Activated naive CD8-positive, alpha-beta T cell treated with anti-CD3 and anti-CD28 coated beads, Interleukin-2, amount 50 U/mL, for 24 hours (primary cell): ENCODE measurements around the gene OSBPL1A.

Experiments
- ATAC-seq: fragments of 150-1000 bp; cut with Tn5 transposase; one replicate; pipeline ENCODE4 v1.10.0; 2021
- DNase-seq: peaks from one replicate; pipeline ENCODE4 v3.0.0; 2021
- H3K27ac Mint-ChIP-seq: one replicate; pipeline ENCODE4 v1.8.0; 2021; ENCODE audit warnings: mild to moderate bottlenecking, mixed read lengths
- H3K27me3 Mint-ChIP-seq: one replicate; pipeline ENCODE4 v1.8.0; 2021; ENCODE audit warnings: mixed read lengths
- H3K36me3 Mint-ChIP-seq: one replicate; pipeline ENCODE4 v1.8.0; 2021; ENCODE audit warnings: low read depth, mixed read lengths
- H3K4me1 Mint-ChIP-seq: one replicate; pipeline ENCODE4 v1.8.0; 2021; ENCODE audit warnings: mixed read lengths
- H3K4me3 Mint-ChIP-seq: one replicate; pipeline ENCODE4 v1.8.0; 2021; ENCODE audit warnings: mild to moderate bottlenecking, moderate library complexity, mixed read lengths
- H3K9me3 Mint-ChIP-seq: one replicate; pipeline ENCODE4 v1.8.0; 2021; ENCODE audit warnings: mixed read lengths

Gene OSBPL1A

DNA sequence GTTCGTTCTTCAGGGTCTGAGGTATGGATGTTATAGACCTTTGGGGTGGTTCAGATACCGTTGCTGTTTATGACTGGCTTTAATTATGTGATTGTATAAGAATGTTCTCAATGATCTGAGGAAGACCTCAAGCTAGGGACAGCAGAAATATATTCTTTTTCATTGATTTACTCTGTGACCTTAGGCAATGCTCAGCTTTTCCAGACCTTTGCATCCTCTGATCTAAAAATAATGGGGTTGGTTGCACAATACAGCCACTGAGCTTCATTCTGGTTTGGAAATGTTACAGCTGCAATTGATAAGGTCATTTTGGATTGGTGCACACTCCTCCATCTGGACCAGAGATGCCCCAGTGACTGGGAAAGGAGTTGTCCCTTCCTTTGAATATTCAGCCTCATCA, 276.0 kb downstream of the OSBPL1A start:
- DNase-seq (no peak), ATAC-seq (no peak)
- H3K4me3 Mint-ChIP-seq: no peak overlapping the region
- H3K27me3 Mint-ChIP-seq: no peaks in the 10 kb centered on the region
- H3K9me3 Mint-ChIP-seq: no peaks in the 10 kb centered on the region
- H3K36me3 Mint-ChIP-seq: peaks cover 21% of the 10 kb centered on the region
- H3K27ac Mint-ChIP-seq: no peak overlapping the region
- H3K4me1 Mint-ChIP-seq: no peaks in the 10 kb centered on the region

DNA sequence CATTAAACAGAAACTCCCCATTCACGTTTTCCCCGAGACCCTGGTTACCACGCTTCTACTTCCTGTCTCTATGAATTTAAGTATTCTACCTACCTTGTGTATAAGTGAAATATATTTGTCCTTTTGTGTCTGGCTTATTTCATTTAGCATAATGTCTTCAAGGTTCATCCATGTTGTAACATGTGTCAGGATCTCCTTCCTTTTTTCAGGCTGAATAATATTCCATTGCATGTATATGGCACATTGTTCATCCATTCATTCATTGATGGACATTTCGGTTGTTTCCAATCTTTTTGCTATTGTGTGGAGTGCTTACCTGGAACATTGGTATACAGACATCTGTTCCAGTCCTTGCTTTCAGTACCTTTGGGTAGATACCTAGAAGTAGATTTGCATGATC, 276.9 kb downstream of the OSBPL1A start:
- Mint-ChIP-seq H3K27me3 (no peaks in the 10 kb centered on the region), H3K27ac (no peak overlapping the region), H3K4me3 (no peak overlapping the region), H3K36me3 (peaks cover 25% of the 10 kb centered on the region), H3K4me1 (peaks cover 9% of the 10 kb centered on the region), H3K9me3 (no peaks in the 10 kb centered on the region)
- DNase-seq: no peak
- no peak for ATAC-seq

- Mint-ChIP-seq H3K36me3 (peaks cover 29% of the 10 kb centered on the region), H3K27ac (no peak overlapping the region), H3K4me3 (no peak overlapping the region), H3K9me3 (no peaks in the 10 kb centered on the region), H3K27me3 (no peaks in the 10 kb centered on the region), H3K4me1 (peaks cover 25% of the 10 kb centered on the region)
- ATAC-seq (peak; percentile 51), DNase-seq (peak; percentile 72)
Measured at GRCh38 chr18:24118750-24119577, 278.7 kb downstream of the OSBPL1A start.

GRCh38 chr18:24115628-24116027, 282.0 kb downstream of the OSBPL1A start:
- H3K27ac Mint-ChIP-seq: peak overlapping the region; percentile 37
- peak; percentile 11 for ATAC-seq
- no peaks in the 10 kb centered on the region for H3K9me3 Mint-ChIP-seq
- peaks cover 39% of the 10 kb centered on the region for H3K4me1 Mint-ChIP-seq
- peaks cover 19% of the 10 kb centered on the region for H3K36me3 Mint-ChIP-seq
- H3K4me3 Mint-ChIP-seq: no peak overlapping the region
- no peak for DNase-seq
- H3K27me3 Mint-ChIP-seq: no peaks in the 10 kb centered on the region

GRCh38 chr18:24114924-24115549, 282.6 kb downstream of the OSBPL1A start:
- H3K36me3 Mint-ChIP-seq: peaks cover 16% of the 10 kb centered on the region
- ATAC-seq (peak; percentile 65), DNase-seq (peak; percentile 17)
- H3K27ac Mint-ChIP-seq: peak overlapping the region; percentile 37
- H3K4me3 Mint-ChIP-seq: peak overlapping the region; percentile 13
- H3K9me3 Mint-ChIP-seq: no peaks in the 10 kb centered on the region
- H3K27me3 Mint-ChIP-seq: no peaks in the 10 kb centered on the region
- H3K4me1 Mint-ChIP-seq: peaks cover 39% of the 10 kb centered on the region

DNA sequence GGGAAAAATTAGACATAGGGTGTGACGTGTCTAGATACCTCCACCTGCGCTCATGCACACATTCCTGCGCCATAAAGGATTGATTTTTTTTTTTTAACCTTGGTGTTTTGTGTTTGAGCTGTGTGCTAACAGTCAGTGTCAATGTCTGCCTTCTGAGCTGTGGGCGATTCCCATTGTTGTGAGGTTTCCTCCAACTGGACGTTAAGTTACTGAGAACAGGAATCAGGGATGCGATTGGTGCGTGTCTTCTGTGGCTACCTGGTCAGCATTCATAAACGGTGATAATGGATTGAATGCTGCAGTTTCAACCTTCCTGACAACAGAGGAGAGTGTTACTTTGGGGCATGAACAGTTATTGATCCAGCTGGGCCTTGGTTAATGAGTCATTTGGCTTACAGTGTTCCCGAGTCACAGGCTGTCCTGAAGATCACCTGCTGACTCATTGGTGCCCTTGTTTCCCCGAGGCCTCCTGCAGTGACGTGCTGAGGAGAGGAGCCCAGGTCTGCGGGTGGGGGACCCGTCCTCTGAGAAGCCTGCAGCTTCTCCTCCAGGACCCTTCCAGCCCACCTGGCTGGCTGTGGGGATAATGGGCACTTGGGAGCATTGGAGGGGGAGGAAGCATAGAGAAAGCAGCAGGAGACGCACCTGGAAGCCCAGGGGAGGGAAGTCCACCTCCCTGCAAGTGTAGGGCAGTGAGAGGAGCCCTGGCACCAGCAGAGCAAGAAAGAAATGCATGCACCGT, 284.6 kb downstream of the OSBPL1A start:
- Mint-ChIP-seq H3K27me3 (no peaks in the 10 kb centered on the region), H3K36me3 (peaks cover 18% of the 10 kb centered on the region), H3K4me3 (no peak overlapping the region), H3K27ac (no peak overlapping the region), H3K4me1 (peaks cover 39% of the 10 kb centered on the region), H3K9me3 (no peaks in the 10 kb centered on the region)
- ATAC-seq (peak; percentile 66), DNase-seq (no peak)

DNA sequence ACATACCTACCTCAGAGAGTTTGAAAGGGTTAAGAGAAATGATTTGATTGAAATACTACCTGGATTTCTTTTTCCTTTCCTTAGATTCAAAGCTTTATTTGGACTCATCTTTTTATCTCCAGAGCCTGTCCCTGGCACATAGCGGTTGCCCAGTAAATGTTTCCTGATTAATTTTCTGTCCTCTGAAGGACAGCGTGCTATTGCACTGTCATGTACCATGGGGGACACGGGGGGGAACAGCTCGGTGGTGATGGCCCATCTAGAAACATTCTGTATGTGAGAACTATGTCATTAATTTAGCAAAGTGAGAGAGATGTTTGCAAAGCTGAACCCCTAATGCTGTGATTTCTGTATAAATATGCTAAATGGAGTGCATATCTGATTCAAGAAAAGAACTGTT, 285.2 kb downstream of the OSBPL1A start:
- Mint-ChIP-seq H3K9me3 (no peaks in the 10 kb centered on the region), H3K36me3 (peaks cover 18% of the 10 kb centered on the region), H3K27ac (peak overlapping the region; percentile 44), H3K27me3 (no peaks in the 10 kb centered on the region), H3K4me1 (peaks cover 40% of the 10 kb centered on the region), H3K4me3 (no peak overlapping the region)
- no peak for DNase-seq
- no peak for ATAC-seq
